Rectal smooth muscle tissue (tissue), 1 donor: ENCODE measurements around the gene CYTH4.

ENCODE experiments used
- H3K27ac ChIP-seq: one replicate; pipeline ENCODE4 v1.7.0; 2013; ENCODE audit warnings: low read depth, low read length, inconsistent platforms
- H3K27me3 ChIP-seq: one replicate; pipeline ENCODE4 v1.7.0; 2013; ENCODE audit warnings: low read length; ENCODE audit not compliant: control insufficient read depth, insufficient read depth
- H3K36me3 ChIP-seq: one replicate; pipeline ENCODE4 v1.7.0; 2013; ENCODE audit warnings: low read length; ENCODE audit not compliant: control insufficient read depth, insufficient read depth
- H3K4me1 ChIP-seq: one replicate; pipeline ENCODE4 v1.7.0; 2013; ENCODE audit warnings: low read length; ENCODE audit not compliant: control insufficient read depth, insufficient read depth
- H3K4me3 ChIP-seq: one replicate; pipeline ENCODE4 v1.7.0; 2013; ENCODE audit warnings: low read length
- H3K9ac ChIP-seq: one replicate; pipeline ENCODE4 v1.7.0; 2013; ENCODE audit warnings: low read length

CYTH4 gene

GRCh38 chr22:37313376-37314314 lies 31.3 kb downstream of the CYTH4 start:
- Histone ChIP-seq H3K36me3 (no peaks in the 10 kb centered on the region), H3K9ac (no peak overlapping the region), H3K27ac (no peak overlapping the region), H3K4me1 (no peaks in the 10 kb centered on the region), H3K27me3 (no peaks in the 10 kb centered on the region), H3K4me3 (no peak overlapping the region)

GRCh38 chr22:37314315-37315074 lies 32.2 kb downstream of the CYTH4 start:
- no peak overlapping the region for H3K9ac ChIP-seq
- H3K27me3 ChIP-seq = no peaks in the 10 kb centered on the region
- H3K27ac ChIP-seq = no peak overlapping the region
- H3K4me3 ChIP-seq = no peak overlapping the region
- H3K4me1 ChIP-seq = no peaks in the 10 kb centered on the region
- no peaks in the 10 kb centered on the region for H3K36me3 ChIP-seq

GRCh38 chr22:37316405-37316804 lies 34.1 kb downstream of the CYTH4 start:
- H3K27ac ChIP-seq = no peak overlapping the region
- no peak overlapping the region for H3K9ac ChIP-seq
- no peak overlapping the region for H3K4me3 ChIP-seq
- no peaks in the 10 kb centered on the region for H3K27me3 ChIP-seq
- H3K36me3 ChIP-seq = no peaks in the 10 kb centered on the region
- H3K4me1 ChIP-seq = no peaks in the 10 kb centered on the region

GRCh38 chr22:37316875-37317371 lies 34.6 kb downstream of the CYTH4 start:
- Histone ChIP-seq H3K36me3 (no peaks in the 10 kb centered on the region), H3K4me3 (no peak overlapping the region), H3K9ac (no peak overlapping the region), H3K4me1 (no peaks in the 10 kb centered on the region), H3K27me3 (no peaks in the 10 kb centered on the region), H3K27ac (no peak overlapping the region)

- H3K27ac ChIP-seq = no peak overlapping the region
- H3K4me3 ChIP-seq = no peak overlapping the region
- no peak overlapping the region for H3K9ac ChIP-seq
- no peaks in the 10 kb centered on the region for H3K36me3 ChIP-seq
- peaks cover 2% of the 10 kb centered on the region for H3K27me3 ChIP-seq
- no peaks in the 10 kb centered on the region for H3K4me1 ChIP-seq
Observed at GRCh38 chr22:37317698-37318210, 35.4 kb downstream of the CYTH4 start.

GRCh38 chr22:37318364-37319109 lies 36.2 kb downstream of the CYTH4 start:
- no peaks in the 10 kb centered on the region for H3K4me1 ChIP-seq
- H3K4me3 ChIP-seq = no peak overlapping the region
- H3K27me3 ChIP-seq = peaks cover 2% of the 10 kb centered on the region
- no peak overlapping the region for H3K9ac ChIP-seq
- H3K27ac ChIP-seq = no peak overlapping the region
- H3K36me3 ChIP-seq = no peaks in the 10 kb centered on the region

- Histone ChIP-seq H3K4me3 (no peak overlapping the region), H3K9ac (no peak overlapping the region), H3K27me3 (peaks cover 2% of the 10 kb centered on the region), H3K27ac (no peak overlapping the region), H3K36me3 (no peaks in the 10 kb centered on the region), H3K4me1 (no peaks in the 10 kb centered on the region)
Observed at GRCh38 chr22:37319469-37319868, 37.2 kb downstream of the CYTH4 start.

GRCh38 chr22:37320726-37321677 lies 38.7 kb downstream of the CYTH4 start:
- Histone ChIP-seq H3K9ac (no peak overlapping the region), H3K27ac (no peak overlapping the region), H3K4me1 (no peaks in the 10 kb centered on the region), H3K36me3 (no peaks in the 10 kb centered on the region), H3K4me3 (no peak overlapping the region), H3K27me3 (peaks cover 8% of the 10 kb centered on the region)

GRCh38 chr22:37324340-37325038 lies 42.2 kb downstream of the CYTH4 start:
- H3K4me1 ChIP-seq = no peaks in the 10 kb centered on the region
- peaks cover 13% of the 10 kb centered on the region for H3K27me3 ChIP-seq
- H3K27ac ChIP-seq = no peak overlapping the region
- H3K9ac ChIP-seq = no peak overlapping the region
- H3K4me3 ChIP-seq = no peak overlapping the region
- H3K36me3 ChIP-seq = no peaks in the 10 kb centered on the region

- Histone ChIP-seq H3K36me3 (no peaks in the 10 kb centered on the region), H3K27me3 (peaks cover 18% of the 10 kb centered on the region), H3K4me1 (no peaks in the 10 kb centered on the region), H3K27ac (no peak overlapping the region), H3K9ac (no peak overlapping the region), H3K4me3 (no peak overlapping the region)
Observed at GRCh38 chr22:37325039-37325395, 42.7 kb downstream of the CYTH4 start.

GRCh38 chr22:37326726-37327125 lies 44.4 kb downstream of the CYTH4 start:
- Histone ChIP-seq H3K27ac (no peak overlapping the region), H3K36me3 (no peaks in the 10 kb centered on the region), H3K4me1 (no peaks in the 10 kb centered on the region), H3K4me3 (no peak overlapping the region), H3K9ac (no peak overlapping the region), H3K27me3 (peaks cover 25% of the 10 kb centered on the region)
